PC-9 (cell line): ENCODE results near the gene PLAGL1. TPM values are rescaled to one million over a fixed set of nuclear protein-coding genes. Genes with fewer than 3 reads are reported as not detected.

Experiments used
- BruUV-seq: library from RNA; stranded (reverse); fragments of 400-500 nt; replicated peaks from 2 replicates; lab custom pipeline; 2021; lab: Mats Ljungman, UMichigan
- CTCF ChIA-PET: fragments of 300-600 bp; sonication (Branson Sonifier 250); formaldehyde crosslinking; loops from one replicate; lab custom pipeline; 2022; ENCODE audit warnings: antibody characterized with exemption; lab: Charles Lee
- POLR2A ChIA-PET: fragments of 300-600 bp; sonication (Branson Sonifier 250); formaldehyde crosslinking; loops from one replicate; lab custom pipeline; 2022; ENCODE audit warnings: antibody characterized with exemption; ENCODE audit not compliant: unreplicated experiment; lab: Charles Lee
- DNase-seq, 2 experiments: peaks; one replicate each; pipeline versions ENCODE4 v3.0.0 to v3.0.0-alpha.2; 2015 to 2022; ENCODE audit warnings: mixed read lengths in 1 of 2
- H2AFZ ChIP-seq: fragments of 200-600 bp; sonication (generic); 2 replicates; pipeline ENCODE4 v1.8.1; 2017; ENCODE audit warnings: antibody characterized with exemption
- H3F3A ChIP-seq: fragments of 200-600 bp; sonication (generic); 2 replicates; pipeline ENCODE4 v1.8.1; 2017; ENCODE audit warnings: antibody characterized with exemption, mild to moderate bottlenecking, low read depth; ENCODE audit not compliant: insufficient read depth
- H3K27ac ChIP-seq: fragments of 200-600 bp; sonication (generic); 2 replicates; pipeline ENCODE4 v1.6.1; 2016; ENCODE audit warnings: mixed run types
- H3K27me3 ChIP-seq: fragments of 200-600 bp; sonication (generic); 2 replicates; pipeline ENCODE4 v1.6.1; 2016; ENCODE audit warnings: low read depth, mixed run types; ENCODE audit not compliant: insufficient read depth
- H3K36me3 ChIP-seq: fragments of 200-600 bp; sonication (generic); 2 replicates; pipeline ENCODE4 v1.6.1; 2016; ENCODE audit warnings: low read depth, mixed run types
- H3K4me1 ChIP-seq: fragments of 200-600 bp; sonication (generic); replicated peaks from 2 replicates; pipeline ENCODE4 v1.6.1; 2016; ENCODE audit warnings: mixed run types; ENCODE audit not compliant: insufficient read depth
- H3K4me2 ChIP-seq: fragments of 200-600 bp; sonication (generic); 2 replicates; pipeline ENCODE4 v1.6.1; 2017; ENCODE audit warnings: mixed run types
- H3K4me3 ChIP-seq: fragments of 200-600 bp; sonication (generic); 2 replicates; pipeline ENCODE4 v1.6.1; 2016; ENCODE audit warnings: mixed run types
- H3K79me2 ChIP-seq: fragments of 200-600 bp; sonication (generic); 2 replicates; pipeline ENCODE4 v1.6.1; 2017; ENCODE audit warnings: low read depth, mixed run types
- H3K9me2 ChIP-seq: fragments of 200-600 bp; sonication (generic); 2 replicates; pipeline ENCODE4 v1.8.1; 2017; ENCODE audit warnings: mild to moderate bottlenecking; ENCODE audit not compliant: insufficient read depth
- H3K9me3 ChIP-seq: fragments of 200-600 bp; sonication (generic); 2 replicates; pipeline ENCODE4 v1.8.1; 2016; ENCODE audit warnings: low read depth; ENCODE audit not compliant: insufficient read depth
- H4K20me1 ChIP-seq: fragments of 200-600 bp; sonication (generic); 2 replicates; pipeline ENCODE4 v1.8.1; 2017; ENCODE audit not compliant: insufficient read depth
- CTCF ChIP-seq: fragments of 200-600 bp; sonication (generic); conservative IDR thresholded peaks from 2 replicates; pipeline ENCODE4 v1.6.1; 2017; ENCODE audit warnings: mixed run types, antibody characterized with exemption, mild to moderate bottlenecking, moderate library complexity
- EZH2 ChIP-seq: fragments of 200-600 bp; sonication (generic); IDR thresholded peaks from 2 replicates; pipeline ENCODE4 v1.8.0; 2017; ENCODE audit warnings: antibody characterized with exemption, low read depth
- intact Hi-C: fragments of 100-400 bp; cut with micrococcal nuclease; formaldehyde crosslinking; loops from one replicate; pipeline ENCODE4 v1.10.0; 2022; ENCODE audit not compliant: unreplicated experiment
- total RNA-seq: library from RNA; stranded (reverse); gene quantifications from 2 replicates; pipeline ENCODE4 v1.2.3, GENCODE V29; 2021

Gene PLAGL1
- total RNA-seq, 1 experiment from 2014 or later = 8.3 TPM

- TF ChIP-seq EZH2 (no peak), CTCF (no peak)
- no peak for DNase-seq
- POLR2A ChIA-PET = no interaction called here
- Histone ChIP-seq H3F3A (no peaks in the 10 kb centered on the region), H3K4me3 (no peak overlapping the region), H3K27me3 (no peaks in the 10 kb centered on the region), H3K9me3 (no peaks in the 10 kb centered on the region), H4K20me1 (no peaks in the 10 kb centered on the region), H3K79me2 (no peaks in the 10 kb centered on the region), H3K4me2 (no peak overlapping the region), H3K36me3 (no peaks in the 10 kb centered on the region), H2AFZ (no peak overlapping the region), H3K9me2 (no peaks in the 10 kb centered on the region; the same call in 1 of the 2 replicates), H3K4me1 (no peaks in the 10 kb centered on the region), H3K27ac (no peak overlapping the region)
- intact Hi-C loops = no loop called here
- CTCF ChIA-PET = no interaction called here
- BruUV-seq = no TSS peak
Measured at GRCh38 chr6:143902827-143903226, 105.2 kb downstream of the PLAGL1 start.

GRCh38 chr6:143901885-143902750 lies 105.9 kb downstream of the PLAGL1 start:
- no peak overlapping the region for H3K27ac ChIP-seq
- H4K20me1 ChIP-seq = no peaks in the 10 kb centered on the region
- ChIA-PET POLR2A (no interaction called here), CTCF (no interaction called here)
- no peaks in the 10 kb centered on the region for H3F3A ChIP-seq
- no peaks in the 10 kb centered on the region for H3K36me3 ChIP-seq
- H3K4me2 ChIP-seq = no peak overlapping the region
- TF ChIP-seq EZH2 = no peak
- TF ChIP-seq CTCF = no peak
- no peak overlapping the region for H2AFZ ChIP-seq
- intact Hi-C loops = no loop called here
- H3K79me2 ChIP-seq = no peaks in the 10 kb centered on the region
- no peak overlapping the region for H3K4me3 ChIP-seq
- no peaks in the 10 kb centered on the region for H3K27me3 ChIP-seq
- no peaks in the 10 kb centered on the region for H3K9me3 ChIP-seq
- H3K9me2 ChIP-seq = no peaks in the 10 kb centered on the region; the same call in 1 of the 2 replicates
- BruUV-seq = no TSS peak
- DNase-seq = no peak
- 0 out of 2 replicates have a peak, but pooled peaks cover 3% of the 10 kb centered on the region for H3K4me1 ChIP-seq

- no TSS peak for BruUV-seq
- Histone ChIP-seq H3K4me3 (no peak overlapping the region), H3K9me3 (no peaks in the 10 kb centered on the region), H3K79me2 (no peaks in the 10 kb centered on the region), H4K20me1 (no peaks in the 10 kb centered on the region), H3F3A (peaks cover 4% of the 10 kb centered on the region; the same call in 1 of the 2 replicates), H3K27me3 (no peaks in the 10 kb centered on the region), H3K4me2 (no peak overlapping the region), H3K27ac (no peak overlapping the region), H3K9me2 (no peaks in the 10 kb centered on the region; the same call in 1 of the 2 replicates), H2AFZ (no peak overlapping the region), H3K4me1 (peaks cover 15% of the 10 kb centered on the region), H3K36me3 (no peaks in the 10 kb centered on the region)
- ChIA-PET CTCF (no interaction called here), POLR2A (no interaction called here)
- intact Hi-C loops = no loop called here
- TF ChIP-seq EZH2 = no peak
- no peak for TF ChIP-seq CTCF
- no peak for DNase-seq
Measured at GRCh38 chr6:143900358-143900757, 107.7 kb downstream of the PLAGL1 start.
